Amniotic epithelial cell (primary cell): ENCODE data around the gene ENDOV.

Experiments used
- DNase-seq: peaks from one replicate; pipeline ENCODE4 v3.0.0-alpha.2; 2010; ENCODE audit warnings: low read depth

ENDOV gene

GRCh38 chr17:80468242-80468641, 53.3 kb downstream of the ENDOV start:
- peak; percentile 14 for DNase-seq

GRCh38 chr17:80468781-80469493, 54.0 kb downstream of the ENDOV start:
- no peak for DNase-seq

GRCh38 chr17:80469667-80470066, 54.7 kb downstream of the ENDOV start:
- no peak for DNase-seq

- DNase-seq: no peak
Observed at GRCh38 chr17:80470603-80471002, 55.6 kb downstream of the ENDOV start.

GRCh38 chr17:80471922-80472321, 57.0 kb downstream of the ENDOV start:
- no peak for DNase-seq

- DNase-seq: no peak
Observed at GRCh38 chr17:80472996-80473395, 58.0 kb downstream of the ENDOV start.

GRCh38 chr17:80473701-80474100, 58.7 kb downstream of the ENDOV start:
- no peak for DNase-seq

GRCh38 chr17:80474231-80474960, 59.4 kb downstream of the ENDOV start:
- DNase-seq: peak; percentile 33

GRCh38 chr17:80474961-80475909, 60.3 kb downstream of the ENDOV start:
- no peak for DNase-seq

GRCh38 chr17:80475910-80476876, 61.2 kb downstream of the ENDOV start, which contains the start of gene NPTX1:
Gene NPTX1 (minus strand): TSS chr17:80476607. CDS start chr17:80476446, 161 bp downstream.
- DNase-seq: no peak

- DNase-seq: no peak
Observed at GRCh38 chr17:80476877-80477646, 62.1 kb downstream of the ENDOV start.

GRCh38 chr17:80477647-80478478, 62.9 kb downstream of the ENDOV start:
- peak; percentile 27 for DNase-seq

- DNase-seq: no peak
Observed at GRCh38 chr17:80478487-80479245, 63.7 kb downstream of the ENDOV start.

GRCh38 chr17:80479246-80479566, 64.2 kb downstream of the ENDOV start:
- DNase-seq: no peak

GRCh38 chr17:80480248-80480647, 65.3 kb downstream of the ENDOV start:
- DNase-seq: no peak

- no peak for DNase-seq
Observed at GRCh38 chr17:80481284-80482057, 66.5 kb downstream of the ENDOV start.

GRCh38 chr17:80482058-80482318, 67.0 kb downstream of the ENDOV start:
- no peak for DNase-seq

- DNase-seq: no peak
Observed at GRCh38 chr17:80482555-80483308, 67.8 kb downstream of the ENDOV start.
